Tongue (tissue), 2 donors: ENCODE results near the gene PHACTR3. TPM values are rescaled to one million over a fixed set of nuclear protein-coding genes. Genes with fewer than 3 reads are reported as not detected.

Experiments
- DNase-seq: peaks from one replicate; pipeline ENCODE4 v3.0.0-alpha.2; 2015
- total RNA-seq: library from RNA; depleted of rRNA; stranded (reverse); fragments of >200 nt; gene quantifications from one replicate; pipeline ENCODE4 v1.2.3, GENCODE V29; 2014

The PHACTR3 gene
- total RNA-seq, 1 donor from 2014 or later = 8.5 TPM

GRCh38 chr20:59648466-59649070 lies 44.2 kb downstream of the PHACTR3 start:
- DNase-seq = no peak

GRCh38 chr20:59650418-59650817 lies 46.1 kb downstream of the PHACTR3 start:
- DNase-seq = no peak

- no peak for DNase-seq
Observed at GRCh38 chr20:59652381-59652780, 48.0 kb downstream of the PHACTR3 start.

- DNase-seq = no peak
Observed at GRCh38 chr20:59656417-59656816, 52.1 kb downstream of the PHACTR3 start.

GRCh38 chr20:59657459-59658046 lies 53.2 kb downstream of the PHACTR3 start:
- no peak for DNase-seq

GRCh38 chr20:59660471-59660870 lies 56.1 kb downstream of the PHACTR3 start:
- DNase-seq = no peak

GRCh38 chr20:59661153-59661552 lies 56.8 kb downstream of the PHACTR3 start:
- no peak for DNase-seq

GRCh38 chr20:59661621-59662020 lies 57.3 kb downstream of the PHACTR3 start:
- DNase-seq = no peak

GRCh38 chr20:59662161-59662560 lies 57.8 kb downstream of the PHACTR3 start:
- no peak for DNase-seq

GRCh38 chr20:59662856-59663512 lies 58.6 kb downstream of the PHACTR3 start:
- DNase-seq = no peak

- DNase-seq = no peak
Observed at GRCh38 chr20:59663513-59664060, 59.2 kb downstream of the PHACTR3 start.

- no peak for DNase-seq
Observed at GRCh38 chr20:59664421-59664941, 60.1 kb downstream of the PHACTR3 start.

- DNase-seq = no peak
Observed at GRCh38 chr20:59665656-59666555, 61.6 kb downstream of the PHACTR3 start.

- no peak for DNase-seq
Observed at GRCh38 chr20:59666586-59666985, 62.2 kb downstream of the PHACTR3 start.

- DNase-seq = no peak
Observed at GRCh38 chr20:59667131-59667530, 62.8 kb downstream of the PHACTR3 start.

GRCh38 chr20:59667981-59668515 lies 63.7 kb downstream of the PHACTR3 start:
- DNase-seq = no peak

- DNase-seq = no peak
Observed at GRCh38 chr20:59668926-59669850, 64.8 kb downstream of the PHACTR3 start.

GRCh38 chr20:59670786-59671492 lies 66.6 kb downstream of the PHACTR3 start:
- no peak for DNase-seq

- no peak for DNase-seq
Observed at GRCh38 chr20:59671661-59672471, 67.5 kb downstream of the PHACTR3 start.
